SIG-M5 (cell line): ENCODE data around the gene PCDHGA10.
"Not testable (repeated sequence)": the region's sequence is repeated elsewhere in the genome, so short reads cannot be mapped to it uniquely, and the experiment has no call there.

Source experiments
- DNase-seq: peaks from one replicate; lab custom pipeline; 2025; lab: John Stamatoyannopoulos, UW

Gene PCDHGA10

GRCh38 chr5:141412854-141413539 lies at the start of gene PCDHGA10:
PCDHGA10 (plus strand) TSS chr5:141412987; CDS start chr5:141413176, 189 bp downstream.
- DNase-seq = no peak

DNA sequence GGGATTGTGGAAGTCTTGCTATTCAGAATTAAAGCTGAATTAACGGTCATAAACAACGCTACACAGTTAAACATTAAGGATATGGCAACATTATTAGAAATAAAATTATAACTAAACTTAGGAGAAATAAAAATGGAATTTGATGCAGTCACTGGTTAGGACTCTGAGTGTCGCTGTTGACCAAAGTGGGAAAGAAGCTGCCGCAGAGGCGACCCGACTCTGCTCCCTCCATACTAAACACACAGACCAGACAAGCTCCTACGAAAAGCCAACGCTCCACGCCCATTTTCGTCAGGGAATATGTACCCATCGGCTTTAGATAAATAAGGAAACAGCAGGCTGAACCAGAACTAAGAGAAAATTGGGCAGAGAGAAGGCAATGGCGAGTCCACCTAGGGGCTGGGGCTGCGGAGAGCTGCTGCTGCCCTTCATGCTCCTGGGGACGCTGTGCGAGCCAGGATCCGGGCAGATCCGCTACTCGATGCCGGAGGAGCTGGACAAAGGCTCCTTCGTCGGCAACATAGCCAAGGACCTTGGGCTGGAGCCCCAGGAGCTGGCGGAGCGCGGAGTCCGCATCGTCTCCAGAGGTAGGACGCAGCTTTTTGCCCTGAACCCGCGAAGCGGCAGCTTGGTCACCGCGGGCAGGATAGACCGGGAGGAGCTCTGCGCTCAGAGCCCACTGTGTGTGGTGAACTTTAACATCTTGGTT lies 48.7 kb upstream of the PCDHGA10 start, which contains the start of gene PCDHGA5:
TSS of gene PCDHGA5 (plus strand) at position 211 of the 709 bp plus-strand sequence. CDS start at position 380, 169 bp downstream.
- no peak for DNase-seq

DNA sequence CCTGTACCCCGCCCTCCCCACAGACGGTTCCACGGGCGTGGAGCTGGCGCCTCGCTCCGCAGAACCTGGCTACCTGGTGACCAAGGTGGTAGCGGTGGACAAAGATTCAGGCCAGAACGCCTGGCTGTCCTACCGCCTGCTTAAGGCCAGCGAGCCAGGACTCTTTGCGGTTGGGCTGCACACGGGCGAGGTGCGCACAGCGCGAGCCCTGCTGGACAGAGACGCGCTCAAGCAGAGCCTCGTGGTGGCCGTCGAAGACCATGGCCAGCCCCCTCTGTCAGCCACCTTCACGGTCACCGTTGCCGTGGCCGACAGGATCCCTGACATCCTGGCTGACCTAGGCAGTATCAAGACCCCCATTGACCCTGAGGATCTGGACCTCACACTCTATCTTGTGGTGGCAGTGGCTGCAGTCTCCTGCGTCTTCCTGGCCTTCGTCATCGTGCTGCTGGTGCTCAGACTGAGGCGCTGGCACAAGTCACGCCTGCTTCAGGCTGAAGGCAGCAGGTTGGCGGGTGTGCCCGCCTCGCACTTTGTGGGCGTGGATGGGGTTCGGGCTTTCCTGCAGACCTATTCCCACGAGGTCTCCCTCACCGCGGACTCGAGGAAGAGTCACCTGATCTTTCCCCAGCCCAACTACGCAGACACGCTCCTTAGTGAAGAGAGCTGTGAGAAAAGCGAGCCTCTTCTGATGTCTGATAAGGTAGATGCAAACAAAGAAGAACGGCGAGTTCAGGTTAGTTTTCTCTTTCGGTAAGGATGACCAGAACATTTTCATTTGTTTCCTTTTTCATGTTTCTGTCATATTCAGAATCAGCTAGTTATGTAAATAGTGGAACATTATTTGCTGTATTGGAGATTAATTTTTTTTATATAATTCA lies 46.5 kb upstream of the PCDHGA10 start:
- DNase-seq = no peak

GRCh38 chr5:141369994-141370848 lies 42.6 kb upstream of the PCDHGA10 start, which contains the start of gene PCDHGB3:
PCDHGB3 (plus strand) TSS chr5:141370242; CDS start chr5:141370395, 153 bp downstream.
- DNase-seq = no peak

- DNase-seq = no peak
Observed at GRCh38 chr5:141371572-141372475, 41.0 kb upstream of the PCDHGA10 start.

DNA sequence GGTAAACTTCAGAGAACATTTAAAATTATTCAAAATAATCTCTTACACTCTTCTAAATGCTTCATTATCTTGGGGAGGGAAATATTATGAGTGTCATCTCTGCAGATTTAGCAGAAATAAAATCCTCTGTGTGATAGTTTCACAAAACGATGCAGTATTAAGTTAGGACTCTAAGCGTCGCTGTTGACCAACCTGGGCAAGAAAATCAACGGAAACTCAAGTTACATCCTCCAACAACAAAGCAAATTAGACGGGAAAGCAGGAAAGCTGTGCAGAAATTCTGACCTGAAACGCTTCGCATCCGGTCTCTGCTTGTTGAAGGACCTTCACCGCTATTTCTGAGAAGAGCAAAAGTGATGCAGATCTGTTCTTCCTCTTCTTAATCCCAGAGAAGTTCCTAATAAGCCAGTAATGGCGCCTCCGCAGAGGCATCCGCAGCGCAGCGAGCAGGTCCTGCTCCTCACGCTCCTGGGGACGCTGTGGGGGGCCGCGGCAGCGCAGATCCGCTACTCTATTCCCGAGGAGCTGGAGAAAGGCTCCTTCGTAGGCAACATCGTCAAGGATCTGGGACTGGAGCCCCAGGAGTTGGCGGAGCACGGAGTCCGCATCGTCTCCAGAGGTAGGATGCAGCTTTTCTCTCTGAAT lies 39.0 kb upstream of the PCDHGA10 start, which contains the start of gene PCDHGA6:
TSS of gene PCDHGA6 (plus strand) at position 219 of the 645 bp plus-strand sequence. CDS start at position 412, 193 bp downstream.
- DNase-seq = no peak

DNA sequence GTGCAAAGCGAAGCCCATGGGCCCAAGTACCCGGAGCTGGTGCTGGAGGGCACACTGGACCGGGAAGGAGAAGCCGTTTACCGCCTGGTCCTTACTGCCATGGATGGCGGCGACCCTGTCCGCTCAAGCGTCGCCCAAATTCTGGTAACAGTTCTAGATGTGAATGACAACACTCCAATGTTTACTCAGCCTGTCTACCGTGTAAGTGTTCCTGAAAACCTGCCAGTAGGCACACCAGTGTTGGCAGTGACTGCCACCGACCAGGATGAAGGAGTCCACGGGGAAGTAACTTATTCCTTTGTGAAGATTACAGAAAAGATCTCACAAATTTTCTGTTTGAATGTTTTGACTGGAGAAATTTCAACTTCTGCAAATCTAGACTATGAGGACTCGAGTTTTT lies 38.2 kb upstream of the PCDHGA10 start:
- DNase-seq = no peak

DNA sequence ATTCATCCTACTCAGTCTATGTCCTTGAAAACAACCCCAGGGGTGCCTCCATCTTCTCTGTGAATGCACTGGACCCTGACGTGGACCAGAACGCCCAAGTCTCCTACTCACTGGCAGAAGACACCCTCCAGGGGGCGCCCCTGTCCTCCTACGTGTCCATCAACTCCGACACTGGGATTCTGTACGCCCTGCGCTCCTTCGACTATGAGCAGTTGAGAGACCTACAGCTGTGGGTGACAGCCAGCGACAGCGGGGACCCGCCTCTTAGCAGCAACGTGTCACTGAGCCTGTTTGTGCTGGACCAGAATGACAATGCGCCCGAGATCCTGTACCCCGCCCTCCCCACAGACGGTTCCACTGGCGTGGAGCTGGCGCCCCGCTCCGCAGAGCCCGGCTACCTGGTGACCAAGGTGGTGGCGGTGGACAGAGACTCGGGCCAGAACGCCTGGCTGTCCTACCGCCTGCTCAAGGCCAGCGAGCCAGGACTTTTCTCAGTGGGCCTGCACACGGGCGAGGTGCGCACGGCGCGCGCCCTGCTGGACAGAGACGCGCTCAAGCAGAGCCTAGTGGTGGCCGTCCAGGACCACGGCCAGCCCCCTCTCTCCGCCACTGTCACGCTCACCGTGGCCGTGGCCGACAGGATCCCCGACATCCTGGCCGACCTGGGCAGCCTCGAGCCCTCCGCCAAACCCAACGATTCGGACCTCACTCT lies 37.2 kb upstream of the PCDHGA10 start:
- not testable (repeated sequence) for DNase-seq

GRCh38 chr5:141382469-141383294 lies 30.1 kb upstream of the PCDHGA10 start, which contains the start of gene PCDHGA7:
PCDHGA7 (plus strand) TSS chr5:141382742; CDS start chr5:141382900, 158 bp downstream.
- no peak for DNase-seq

DNA sequence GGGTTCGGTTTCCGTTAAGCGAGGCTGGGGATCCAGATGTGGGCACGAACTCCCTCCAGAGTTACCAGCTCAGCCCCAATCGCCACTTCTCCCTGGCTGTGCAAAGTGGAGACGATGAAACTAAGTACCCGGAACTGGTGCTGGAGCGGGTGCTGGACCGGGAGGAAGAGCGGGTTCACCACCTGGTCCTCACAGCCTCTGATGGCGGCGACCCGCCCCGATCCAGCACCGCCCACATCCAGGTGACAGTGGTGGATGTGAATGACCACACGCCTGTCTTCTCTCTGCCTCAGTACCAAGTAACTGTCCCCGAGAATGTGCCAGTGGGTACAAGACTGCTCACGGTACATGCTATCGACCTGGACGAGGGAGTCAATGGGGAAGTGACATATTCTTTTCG lies 29.4 kb upstream of the PCDHGA10 start:
- no peak for DNase-seq

DNA sequence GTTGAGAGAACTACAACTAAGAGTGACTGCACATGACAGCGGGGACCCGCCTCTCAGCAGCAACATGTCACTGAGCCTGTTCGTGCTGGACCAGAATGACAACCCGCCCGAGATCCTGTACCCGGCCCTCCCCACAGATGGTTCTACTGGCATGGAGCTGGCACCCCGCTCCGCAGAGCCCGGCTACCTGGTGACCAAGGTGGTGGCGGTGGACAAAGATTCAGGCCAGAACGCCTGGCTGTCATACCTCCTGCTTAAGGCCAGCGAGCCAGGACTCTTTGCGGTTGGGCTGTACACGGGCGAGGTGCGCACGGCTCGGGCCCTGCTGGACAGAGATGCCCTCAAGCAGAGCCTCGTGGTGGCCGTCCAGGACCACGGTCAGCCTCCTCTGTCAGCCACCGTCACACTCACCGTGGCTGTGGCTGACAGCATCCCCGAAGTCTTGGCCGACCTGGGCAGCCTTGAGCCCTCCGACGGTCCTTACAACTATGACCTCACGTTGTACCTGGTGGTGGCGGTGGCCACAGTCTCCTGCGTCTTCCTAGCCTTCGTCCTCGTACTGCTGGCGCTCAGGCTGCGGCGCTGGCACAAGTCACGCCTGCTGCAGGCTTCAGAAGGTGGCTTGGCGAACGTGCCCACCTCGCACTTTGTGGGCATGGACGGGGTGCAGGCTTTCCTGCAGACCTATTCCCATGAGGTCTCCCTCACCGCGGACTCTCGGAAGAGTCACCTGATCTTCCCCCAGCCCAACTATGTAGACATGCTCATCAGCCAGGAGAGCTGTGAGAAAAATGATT lies 28.1 kb upstream of the PCDHGA10 start:
- no peak for DNase-seq

- not testable (repeated sequence) for DNase-seq
Observed at GRCh38 chr5:141387557-141388311, 25.1 kb upstream of the PCDHGA10 start, which contains the start of gene PCDHGB4. PCDHGB4 (plus strand) TSS chr5:141387698; CDS start chr5:141387885, 187 bp downstream.

- no peak for DNase-seq
Observed at GRCh38 chr5:141388661-141389060, 24.1 kb upstream of the PCDHGA10 start.

DNA sequence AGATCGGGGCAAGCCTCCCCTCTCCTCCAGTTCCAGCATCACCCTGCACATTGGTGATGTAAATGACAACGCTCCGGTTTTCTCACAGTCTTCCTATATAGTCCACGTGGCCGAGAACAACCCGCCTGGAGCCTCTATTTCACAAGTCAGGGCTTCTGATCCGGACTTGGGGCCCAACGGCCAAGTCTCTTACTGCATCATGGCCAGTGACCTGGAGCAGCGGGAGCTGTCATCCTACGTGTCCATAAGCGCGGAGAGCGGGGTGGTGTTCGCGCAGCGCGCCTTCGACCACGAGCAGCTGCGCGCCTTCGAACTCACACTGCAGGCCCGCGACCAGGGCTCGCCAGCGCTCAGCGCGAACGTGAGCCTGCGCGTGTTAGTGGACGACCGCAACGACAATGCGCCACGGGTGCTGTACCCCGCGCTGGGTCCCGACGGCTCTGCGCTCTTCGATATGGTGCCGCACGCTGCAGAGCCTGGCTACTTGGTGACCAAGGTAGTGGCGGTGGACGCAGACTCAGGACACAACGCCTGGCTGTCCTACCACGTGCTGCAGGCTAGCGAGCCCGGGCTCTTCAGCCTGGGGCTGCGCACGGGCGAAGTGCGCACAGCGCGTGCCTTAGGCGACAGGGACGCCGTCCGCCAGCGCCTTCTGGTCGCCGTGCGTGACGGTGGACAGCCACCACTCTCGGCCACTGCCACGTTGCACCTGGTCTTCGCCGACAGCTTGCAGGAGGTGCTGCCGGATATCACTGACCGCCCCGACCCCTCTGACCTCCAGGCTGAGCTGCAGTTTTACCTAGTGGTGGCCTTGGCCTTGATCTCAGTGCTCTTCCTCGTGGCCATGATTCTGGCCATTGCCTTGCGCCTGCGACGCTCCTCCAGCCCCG lies 23.4 kb upstream of the PCDHGA10 start:
- DNase-seq = no peak
